H7 (cell line): ENCODE results near the gene ADSS1. TPM values are rescaled to one million over a fixed set of nuclear protein-coding genes. Genes with fewer than 3 reads are reported as not detected.

ENCODE experiments used
- DNase-seq: peaks from one replicate; pipeline ENCODE4 v3.0.0; 2012
- H3K27me3 ChIP-seq: 2 replicates; pipeline ENCODE4 v1.6.0; 2011; ENCODE audit warnings: mild to moderate bottlenecking, low read length; ENCODE audit not compliant: control insufficient read depth, insufficient read depth
- H3K36me3 ChIP-seq: replicated peaks from 2 replicates; pipeline ENCODE4 v1.5.1; 2011; ENCODE audit warnings: low read length; ENCODE audit not compliant: control insufficient read depth, insufficient read depth
- H3K4me3 ChIP-seq: 2 replicates; pipeline ENCODE4 v1.5.1; 2011; ENCODE audit warnings: low read depth, mild to moderate bottlenecking, control low read depth, low read length, moderate library complexity; ENCODE audit not compliant: insufficient read depth
- total RNA-seq: library from RNA; depleted of rRNA; stranded (reverse); fragments of >200 nt; shearing (Covaris generic); gene quantifications from 2 replicates; pipeline ENCODE4 v1.2.3, GENCODE V29; 2014

ADSS1 gene
- total RNA-seq, 1 experiment from 2014 or later, result 10.3 TPM

DNA sequence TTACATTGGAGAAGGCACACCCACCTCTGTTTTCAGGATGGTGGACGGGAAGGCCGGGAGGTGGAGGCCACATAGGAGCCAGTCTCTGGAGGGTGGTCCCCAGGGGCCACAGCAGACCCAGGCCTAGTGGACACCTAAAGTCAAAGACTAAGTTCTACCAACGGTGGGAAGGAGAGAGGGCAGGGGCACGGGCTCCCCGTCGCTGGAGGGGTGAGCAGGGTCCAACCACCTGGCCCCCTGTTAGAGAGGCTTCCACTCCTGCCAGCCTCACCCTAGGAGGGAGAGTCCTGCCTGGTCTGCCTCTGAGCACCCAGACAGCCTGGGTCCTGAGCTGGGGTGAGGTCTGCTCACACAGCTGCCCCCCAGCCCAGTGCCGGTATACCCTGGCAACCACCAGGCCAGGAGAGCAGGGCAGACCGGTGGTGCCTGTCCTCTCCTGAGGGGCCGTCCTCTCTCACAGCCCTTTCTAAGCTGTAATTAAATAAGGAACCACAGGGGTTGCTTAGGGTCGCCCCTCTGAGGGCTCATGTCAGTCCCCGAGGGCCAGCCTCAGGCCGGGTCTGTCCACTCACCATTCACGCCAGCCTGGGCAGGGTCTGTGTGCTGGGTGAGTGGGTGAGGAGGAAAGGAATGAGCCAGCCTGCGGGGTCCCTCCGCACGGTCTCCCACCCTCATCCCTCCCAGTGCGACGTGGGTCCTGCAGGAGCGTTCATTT lies 32.3 kb upstream of the ADSS1 start:
- H3K27me3 ChIP-seq, result peaks cover 3% of the 10 kb centered on the region; the same call in 1 of the 2 replicates
- no peak for DNase-seq
- no peak overlapping the region for H3K4me3 ChIP-seq
- H3K36me3 ChIP-seq, result peaks cover 1% of the 10 kb centered on the region; the same call in 1 of the 2 replicates

GRCh38 chr14:104692261-104692938 lies 31.6 kb upstream of the ADSS1 start:
- H3K4me3 ChIP-seq, result no peak overlapping the region
- H3K36me3 ChIP-seq, result peaks cover 1% of the 10 kb centered on the region; the same call in 1 of the 2 replicates
- DNase-seq, result no peak
- H3K27me3 ChIP-seq, result peaks cover 3% of the 10 kb centered on the region; the same call in 1 of the 2 replicates

GRCh38 chr14:104692939-104693315 lies 31.1 kb upstream of the ADSS1 start:
- DNase-seq, result no peak
- Histone ChIP-seq H3K36me3 (peaks cover 1% of the 10 kb centered on the region; the same call in 1 of the 2 replicates), H3K4me3 (no peak overlapping the region), H3K27me3 (peaks cover 3% of the 10 kb centered on the region; the same call in 1 of the 2 replicates)

- Histone ChIP-seq H3K27me3 (no peaks in the 10 kb centered on the region), H3K4me3 (no peak overlapping the region), H3K36me3 (peaks cover 1% of the 10 kb centered on the region; the same call in 1 of the 2 replicates)
- no peak for DNase-seq
These were observed 30.3 kb upstream of the ADSS1 start for GRCh38 chr14:104693482-104694431.

DNA sequence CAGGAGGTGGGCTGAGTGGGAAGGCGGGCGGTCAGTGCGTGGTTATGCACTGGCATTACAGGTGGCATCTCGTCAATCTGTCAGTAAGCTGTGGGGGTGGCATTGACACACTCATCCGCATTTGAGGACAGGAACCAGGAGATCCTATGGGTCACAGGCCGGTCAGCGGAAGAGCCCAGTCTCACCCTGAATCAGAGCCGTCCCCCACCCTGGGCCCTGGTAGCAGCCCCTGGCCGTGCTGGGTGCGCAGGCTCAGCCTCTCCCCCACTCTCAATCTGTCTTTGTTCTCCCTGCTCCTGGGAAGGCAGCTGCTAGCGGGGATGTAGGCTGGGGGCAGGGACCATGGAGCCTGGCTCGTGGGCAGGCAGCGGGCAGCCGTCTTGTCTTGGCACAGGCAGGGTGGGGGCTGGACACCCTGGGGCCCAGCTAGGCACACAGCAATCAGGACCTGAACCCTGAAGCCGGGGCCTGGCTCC lies 29.5 kb upstream of the ADSS1 start:
- no peak for DNase-seq
- H3K4me3 ChIP-seq, result no peak overlapping the region
- no peaks in the 10 kb centered on the region for H3K27me3 ChIP-seq
- peaks cover 1% of the 10 kb centered on the region; the same call in 1 of the 2 replicates for H3K36me3 ChIP-seq

DNA sequence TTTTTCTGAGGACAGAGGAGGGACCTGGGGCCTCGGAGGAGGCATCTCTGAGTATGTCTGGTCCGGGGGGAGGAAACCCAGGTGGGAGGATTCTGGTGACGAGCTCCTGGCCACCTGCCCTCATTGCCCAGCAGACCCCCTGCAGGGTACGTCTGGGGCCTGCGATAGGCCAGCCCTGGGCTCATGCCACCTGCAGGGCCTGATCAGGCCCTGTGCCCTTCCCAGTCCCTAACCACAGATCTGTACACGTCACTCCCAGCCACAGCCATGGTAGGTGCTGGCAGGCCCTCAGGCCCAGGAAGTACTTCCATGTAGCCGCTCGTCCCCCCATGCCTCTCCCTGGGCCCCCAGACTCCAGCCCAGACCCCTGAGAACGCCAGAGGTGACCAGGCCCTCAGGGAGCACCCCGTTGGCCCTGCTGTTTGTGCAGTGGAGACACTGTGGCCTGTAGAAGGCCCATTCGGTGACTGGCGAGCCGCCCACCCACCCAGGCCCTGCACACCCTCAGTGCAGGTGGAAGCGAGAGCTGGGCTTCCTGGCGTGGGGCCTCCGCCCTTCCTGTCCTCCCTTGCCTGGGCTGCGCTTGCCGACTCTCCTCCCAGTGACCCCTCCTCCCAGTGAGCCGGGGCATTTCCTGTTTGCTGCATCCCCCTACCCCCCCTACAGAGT lies 28.9 kb upstream of the ADSS1 start:
- Histone ChIP-seq H3K27me3 (no peaks in the 10 kb centered on the region), H3K36me3 (peaks cover 1% of the 10 kb centered on the region; the same call in 1 of the 2 replicates), H3K4me3 (no peak overlapping the region)
- DNase-seq, result peak; percentile 85

GRCh38 chr14:104695660-104696000 lies 28.4 kb upstream of the ADSS1 start:
- DNase-seq, result no peak
- Histone ChIP-seq H3K4me3 (no peak overlapping the region), H3K27me3 (no peaks in the 10 kb centered on the region)

DNA sequence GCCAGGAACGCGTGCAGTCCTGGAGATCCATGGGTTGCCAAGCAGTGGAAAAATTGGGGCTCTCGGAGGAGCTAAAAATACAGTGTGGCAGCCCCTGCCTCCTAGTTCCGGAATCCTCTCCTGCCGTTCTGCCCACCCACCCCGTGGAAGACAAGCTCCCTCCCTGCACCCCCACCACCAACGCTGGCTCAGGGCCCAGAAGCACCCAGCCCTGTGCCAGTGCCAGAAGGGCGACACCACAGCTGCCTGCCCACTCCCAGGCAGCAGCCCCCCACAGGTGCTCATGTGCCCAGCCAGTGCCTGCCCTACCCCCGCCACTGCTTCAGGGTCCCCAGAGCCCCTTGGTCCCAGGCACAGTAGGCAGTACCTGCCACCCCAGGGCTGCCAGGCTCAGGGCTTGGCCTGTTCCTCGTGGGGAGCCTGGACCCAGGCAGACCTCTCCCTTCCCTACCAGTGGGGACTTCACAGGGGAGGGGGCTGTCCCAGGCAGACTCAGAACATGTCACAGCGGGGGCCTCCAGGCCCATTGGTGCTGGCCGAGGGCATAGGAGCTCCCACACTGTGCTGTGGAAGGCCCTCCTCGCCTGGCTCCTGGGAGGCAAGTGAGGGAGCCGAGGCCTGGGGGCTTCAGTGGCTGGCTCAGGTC lies 27.2 kb upstream of the ADSS1 start:
- no peak for DNase-seq
- Histone ChIP-seq H3K27me3 (no peaks in the 10 kb centered on the region), H3K4me3 (no peak overlapping the region), H3K36me3 (peaks cover 3% of the 10 kb centered on the region)

More at GRCh38 chr14:104695660-104696000, 28.4 kb upstream of the ADSS1 start:
- H3K36me3 ChIP-seq, result peaks cover 1% of the 10 kb centered on the region; the same call in 1 of the 2 replicates

- Histone ChIP-seq H3K27me3 (no peaks in the 10 kb centered on the region), H3K4me3 (no peak overlapping the region), H3K36me3 (peaks cover 4% of the 10 kb centered on the region)
- DNase-seq, result no peak
These were observed 26.7 kb upstream of the ADSS1 start for GRCh38 chr14:104697317-104697703.

DNA sequence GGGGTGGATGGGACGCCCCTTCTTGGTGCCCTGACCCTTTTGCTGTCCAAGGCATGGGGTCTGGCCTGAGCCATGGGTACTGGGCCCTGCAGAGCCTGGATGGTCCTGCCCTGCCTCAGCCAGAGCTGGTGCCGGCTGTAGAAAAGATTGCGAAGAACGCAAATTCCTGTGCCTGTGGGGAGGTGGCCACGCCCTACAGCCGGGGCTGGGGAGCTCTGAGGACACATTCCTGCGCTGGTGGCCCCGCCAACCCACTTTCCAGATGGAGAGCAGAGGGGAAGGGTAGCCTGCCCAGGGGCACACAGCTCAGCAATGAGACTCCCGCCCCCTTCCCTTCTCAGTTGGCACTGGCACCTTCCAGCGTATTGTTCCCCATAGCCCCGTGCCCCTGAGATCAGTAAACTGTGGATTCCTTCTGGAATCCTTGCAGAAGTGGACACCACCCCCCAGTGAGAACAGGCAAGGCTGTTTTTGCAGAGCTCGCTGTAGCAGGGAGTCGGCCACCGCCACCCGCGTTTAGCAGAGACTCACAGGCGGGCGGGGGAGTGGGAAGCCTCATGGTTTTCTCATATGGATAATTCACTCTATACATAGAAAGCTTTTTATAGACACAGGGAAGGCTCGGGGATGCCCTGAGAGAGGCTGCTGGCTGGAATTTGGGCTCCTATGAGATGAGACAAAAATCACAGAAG lies 26.0 kb upstream of the ADSS1 start:
- no peak overlapping the region for H3K4me3 ChIP-seq
- no peaks in the 10 kb centered on the region for H3K27me3 ChIP-seq
- H3K36me3 ChIP-seq, result peaks cover 5% of the 10 kb centered on the region
- no peak for DNase-seq

DNA sequence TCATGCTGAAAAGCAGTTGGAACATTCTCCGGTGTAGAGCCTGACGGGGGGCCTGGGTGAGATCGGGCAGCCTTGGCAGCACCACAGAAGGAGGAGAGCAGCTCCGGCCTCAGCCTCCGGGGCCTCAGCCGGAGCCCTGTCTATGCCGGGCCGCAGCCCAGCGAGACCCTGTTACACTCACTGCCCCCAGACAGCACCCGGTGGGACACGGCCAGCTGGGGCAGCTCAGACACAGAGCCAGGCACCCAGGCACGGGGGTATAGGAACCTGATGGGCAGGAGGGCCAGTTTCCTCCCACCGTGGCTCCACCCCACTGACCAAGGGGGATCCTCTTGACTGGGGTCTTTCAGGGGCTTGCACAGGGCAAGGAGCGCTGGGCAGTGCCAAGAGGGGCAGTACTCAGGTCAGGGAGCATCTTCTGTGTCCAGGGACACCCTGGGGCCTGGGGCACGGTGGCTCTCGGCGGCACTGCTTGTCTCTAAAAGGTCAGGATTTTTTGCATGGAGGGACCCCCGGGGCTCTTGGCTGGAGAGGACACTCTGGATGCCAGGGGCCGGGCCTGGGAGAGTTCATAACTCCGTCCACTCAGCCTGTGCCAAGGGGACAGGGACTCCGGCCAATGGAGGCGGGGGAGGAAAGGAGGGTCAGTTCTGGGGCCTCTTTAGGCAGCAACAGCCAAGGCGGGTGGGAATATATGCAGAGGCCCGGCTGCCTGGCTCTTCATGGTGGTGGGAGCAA lies 25.2 kb upstream of the ADSS1 start:
- H3K36me3 ChIP-seq, result peaks cover 9% of the 10 kb centered on the region

DNA sequence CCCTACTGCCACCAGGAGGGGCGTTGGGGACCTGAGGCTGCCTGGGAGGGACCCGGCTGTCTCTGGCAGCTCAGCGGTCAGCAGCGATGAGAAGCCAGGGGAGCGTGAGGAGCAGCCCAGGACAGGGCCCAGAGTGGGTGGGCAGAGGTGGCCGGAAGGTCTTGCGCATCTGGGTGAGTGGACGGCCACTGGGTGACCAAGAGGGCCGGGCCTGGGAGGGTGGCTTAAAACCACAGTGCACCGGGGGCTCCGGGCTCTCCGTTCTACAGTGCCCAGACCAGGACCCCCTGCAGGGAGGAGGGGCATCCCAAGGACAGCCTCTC lies 24.6 kb upstream of the ADSS1 start:
- no peak for DNase-seq
- H3K4me3 ChIP-seq, result no peak overlapping the region

More for the DNA sequence above, 25.2 kb upstream of the ADSS1 start:
- DNase-seq, result no peak
- no peak overlapping the region for H3K4me3 ChIP-seq
- no peaks in the 10 kb centered on the region for H3K27me3 ChIP-seq

DNA sequence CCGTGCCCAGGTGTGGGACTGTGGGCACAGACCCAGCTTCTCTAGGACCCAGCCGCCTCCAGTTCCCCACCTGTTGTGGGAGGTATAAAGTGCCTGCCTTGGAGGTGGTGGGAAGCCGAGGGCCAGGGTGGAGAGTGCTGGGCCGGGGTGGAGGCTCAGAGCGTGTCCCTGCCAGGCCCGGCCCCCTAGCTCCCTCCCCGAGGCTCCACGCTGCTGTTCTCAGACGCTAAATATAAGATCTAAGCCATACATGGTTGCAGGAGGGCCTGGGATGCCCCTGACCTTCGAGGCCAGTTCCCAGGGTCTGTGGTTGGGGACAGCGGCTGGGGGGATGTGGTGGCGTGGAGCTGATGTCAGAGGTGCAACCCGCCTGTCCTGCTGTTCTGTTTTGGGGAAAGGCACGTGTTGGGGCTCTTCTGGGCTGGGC lies 23.8 kb upstream of the ADSS1 start:
- H3K27me3 ChIP-seq, result no peaks in the 10 kb centered on the region
- no peak overlapping the region for H3K4me3 ChIP-seq
- peak; percentile 85 for DNase-seq

More for the DNA sequence above, 24.6 kb upstream of the ADSS1 start:
- peaks cover 13% of the 10 kb centered on the region for H3K36me3 ChIP-seq
- H3K27me3 ChIP-seq, result no peaks in the 10 kb centered on the region

More for the DNA sequence above, 23.8 kb upstream of the ADSS1 start:
- H3K36me3 ChIP-seq, result peaks cover 16% of the 10 kb centered on the region
